Measurements from ENCODE around the gene NAA30.

DNA sequence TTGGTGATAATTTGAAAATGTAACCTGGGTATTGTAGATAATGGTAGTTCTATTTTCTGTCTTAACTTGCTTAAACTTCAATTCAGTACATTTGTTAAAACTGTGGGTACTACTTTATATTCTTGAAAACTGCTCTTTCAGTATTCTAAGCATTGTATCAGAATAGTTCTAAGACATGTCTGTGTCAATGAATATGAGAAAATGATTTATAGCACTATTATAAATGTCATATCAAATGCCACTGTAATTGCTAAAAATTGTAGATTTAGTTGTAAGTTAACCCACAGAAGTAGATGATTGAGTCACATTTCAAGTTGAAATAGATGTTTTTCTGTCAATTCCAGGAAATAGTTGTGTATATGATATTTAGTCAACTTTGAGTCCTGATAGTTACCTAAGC is 2.4 kb downstream of the NAA30 start:
- no peak for TF ChIP-seq EZH2 (IDR thresholded peaks at IDR 0.05; ENCODE audit: borderline replicate concordance, insufficient read depth, low read depth, low read length, poor library complexity, severe bottlenecking)
- TF ChIP-seq, protein P1, sequence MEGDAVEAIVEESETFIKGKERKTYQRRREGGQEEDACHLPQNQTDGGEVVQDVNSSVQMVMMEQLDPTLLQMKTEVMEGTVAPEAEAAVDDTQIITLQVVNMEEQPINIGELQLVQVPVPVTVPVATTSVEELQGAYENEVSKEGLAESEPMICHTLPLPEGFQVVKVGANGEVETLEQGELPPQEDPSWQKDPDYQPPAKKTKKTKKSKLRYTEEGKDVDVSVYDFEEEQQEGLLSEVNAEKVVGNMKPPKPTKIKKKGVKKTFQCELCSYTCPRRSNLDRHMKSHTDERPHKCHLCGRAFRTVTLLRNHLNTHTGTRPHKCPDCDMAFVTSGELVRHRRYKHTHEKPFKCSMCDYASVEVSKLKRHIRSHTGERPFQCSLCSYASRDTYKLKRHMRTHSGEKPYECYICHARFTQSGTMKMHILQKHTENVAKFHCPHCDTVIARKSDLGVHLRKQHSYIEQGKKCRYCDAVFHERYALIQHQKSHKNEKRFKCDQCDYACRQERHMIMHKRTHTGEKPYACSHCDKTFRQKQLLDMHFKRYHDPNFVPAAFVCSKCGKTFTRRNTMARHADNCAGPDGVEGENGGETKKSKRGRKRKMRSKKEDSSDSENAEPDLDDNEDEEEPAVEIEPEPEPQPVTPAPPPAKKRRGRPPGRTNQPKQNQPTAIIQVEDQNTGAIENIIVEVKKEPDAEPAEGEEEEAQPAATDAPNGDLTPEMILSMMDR (IDR thresholded peaks at IDR 0.05), result no peak

Measured in B cell (primary cell).